Endothelial cell of umbilical vein (primary cell): ENCODE measurements around the gene COG5. TPM values are rescaled to one million over a fixed set of nuclear protein-coding genes. Genes with fewer than 3 reads are reported as not detected.

Experiments
- BruUV-seq: library from RNA; stranded (reverse); fragments of 400-500 nt; replicated peaks from 2 replicates; lab custom pipeline; 2021; lab: Mats Ljungman, UMichigan
- CTCF ChIA-PET: fragments of 300-600, 350-600 bp; sonication (Branson Sonifier 250); formaldehyde crosslinking; loops from one replicate; lab custom pipeline; 2021; ENCODE audit warnings: antibody characterized with exemption, inconsistent platforms; lab: Charles Lee
- POLR2A ChIA-PET: fragments of 300-600, 350-600 bp; sonication (Branson Sonifier 250); formaldehyde crosslinking; loops from one replicate; lab custom pipeline; 2021; ENCODE audit warnings: antibody characterized with exemption, inconsistent platforms; lab: Charles Lee
- DNase-seq: peaks from one replicate; pipeline ENCODE4 v3.0.0-alpha.2; 2011; ENCODE audit warnings: low read depth, low spot score
- FAIRE-seq: peaks from 2 replicates; lab custom pipeline; 2011; peaks lifted over from hg19 to GRCh38; lab: Jason Lieb, UNC
- H2AFZ ChIP-seq: 2 replicates; pipeline ENCODE4 v1.6.0; 2012; ENCODE audit warnings: low read depth, low read length, control low read depth, inconsistent platforms
- H3K27ac ChIP-seq: 2 replicates; pipeline ENCODE4 v1.5.1; 2011; ENCODE audit warnings: low read depth, mild to moderate bottlenecking, control low read depth, low read length, moderate library complexity; ENCODE audit not compliant: insufficient read depth
- H3K27me3 ChIP-seq, 2 experiments: 2 replicates each; pipeline versions ENCODE4 v1.6.0 to v1.6.1; 2011; ENCODE audit warnings: low read length in 2 of 2, mixed read lengths in 1 of 2; ENCODE audit not compliant: control insufficient read depth in 2 of 2, insufficient read depth in 2 of 2
- H3K36me3 ChIP-seq, 2 experiments: 2 replicates in 1 of 2; 3 replicates in 1 of 2; pipeline ENCODE4 v1.5.1; 2011; ENCODE audit warnings: low read length in 2 of 2, mild to moderate bottlenecking in 1 of 2, moderate library complexity in 1 of 2; ENCODE audit not compliant: control insufficient read depth in 2 of 2, insufficient read depth in 2 of 2; ENCODE audit errors: extremely low read depth in 1 of 2
- H3K4me1 ChIP-seq: 3 replicates; pipeline ENCODE4 v1.5.1; 2011; ENCODE audit warnings: mild to moderate bottlenecking, low read length; ENCODE audit not compliant: control insufficient read depth, insufficient read depth; ENCODE audit errors: extremely low read depth
- H3K4me2 ChIP-seq: 2 replicates; pipeline ENCODE4 v1.6.1; 2011; ENCODE audit warnings: low read length, control low read depth, mixed read lengths; ENCODE audit not compliant: insufficient read depth
- H3K4me3 ChIP-seq, 3 experiments: fragments of 200-600 bp in 1 of 3; sonication (generic), shearing (Covaris generic) in 1 of 3; replicated peaks in 1 of 3; 2 replicates each; pipeline ENCODE4 v1.5.1; 2011 to 2016; ENCODE audit warnings: control low read depth in 3 of 3, low read length in 3 of 3, mild to moderate bottlenecking in 2 of 3, inconsistent platforms in 1 of 3, low read depth in 1 of 3, moderate library complexity in 1 of 3; ENCODE audit not compliant: insufficient read depth in 1 of 3
- H3K79me2 ChIP-seq: 2 replicates; pipeline ENCODE4 v1.6.0; 2012; ENCODE audit warnings: low read length, inconsistent platforms; ENCODE audit not compliant: control insufficient read depth, insufficient read depth
- H3K9ac ChIP-seq: replicated peaks from 2 replicates; pipeline ENCODE3; 2011; ENCODE audit warnings: low read length, control low read depth; ENCODE audit not compliant: insufficient read depth; ENCODE audit errors: extremely low read depth
- H3K9me1 ChIP-seq: replicated peaks from 3 replicates; pipeline ENCODE4 v1.6.0; 2011; ENCODE audit warnings: mild to moderate bottlenecking, low read length; ENCODE audit not compliant: control insufficient read depth, insufficient read depth; ENCODE audit errors: extremely low read depth
- H3K9me3 ChIP-seq: replicated peaks from 2 replicates; pipeline ENCODE4 v1.5.1; 2012; ENCODE audit warnings: low read length, inconsistent platforms; ENCODE audit not compliant: control insufficient read depth, insufficient read depth
- H4K20me1 ChIP-seq: replicated peaks from 2 replicates; pipeline ENCODE3; 2011; ENCODE audit warnings: mild to moderate bottlenecking, low read length; ENCODE audit not compliant: control insufficient read depth, insufficient read depth; ENCODE audit errors: extremely low read depth
- CTCF ChIP-seq, 2 donors: IDR thresholded peaks; 1 replicate in 1 of 2; 2 replicates in 1 of 2; pipeline ENCODE4 v1.5.1; 2011; ENCODE audit warnings: low read length in 2 of 2, mild to moderate bottlenecking in 2 of 2, moderate library complexity in 2 of 2, control low read depth in 1 of 2, inconsistent platforms in 1 of 2, low read depth in 1 of 2; ENCODE audit not compliant: insufficient read depth in 1 of 2; ENCODE audit errors: extremely low read depth in 1 of 2
- EZH2 ChIP-seq: IDR thresholded peaks from 2 replicates; pipeline ENCODE4 v1.6.1; 2012; ENCODE audit warnings: borderline replicate concordance, low read depth, mild to moderate bottlenecking, moderate library complexity, low read length, inconsistent platforms; ENCODE audit not compliant: severe bottlenecking
- FOS ChIP-seq: IDR thresholded peaks from 2 replicates; pipeline ENCODE4 v1.6.1; 2011; ENCODE audit warnings: mild to moderate bottlenecking, low read length, moderate library complexity, borderline replicate concordance; ENCODE audit not compliant: insufficient read depth
- GATA2 ChIP-seq: IDR thresholded peaks from 2 replicates; pipeline ENCODE4 v1.7.0; 2011; ENCODE audit warnings: low read depth, mild to moderate bottlenecking, moderate library complexity, mixed read lengths, low read length; ENCODE audit not compliant: insufficient read length, insufficient read depth
- JUN ChIP-seq: IDR thresholded peaks from 2 replicates; pipeline ENCODE4 v1.6.1; 2011; ENCODE audit warnings: borderline replicate concordance, low read depth; ENCODE audit not compliant: insufficient read length, insufficient read depth
- MAX ChIP-seq: IDR thresholded peaks from 2 replicates; pipeline ENCODE4 v1.6.1; 2011; ENCODE audit not compliant: insufficient read depth, insufficient read length
- MYC ChIP-seq: IDR thresholded peaks from one replicate; pipeline ENCODE4 v1.6.1; 2011; ENCODE audit warnings: mild to moderate bottlenecking, low read depth, low read length
- POLR2A ChIP-seq: IDR thresholded peaks from 2 replicates; pipeline ENCODE4 v1.6.1; 2012; ENCODE audit warnings: low read depth, mild to moderate bottlenecking, control low read depth, low read length
- POLR2AphosphoS5 ChIP-seq: IDR thresholded peaks from 2 replicates; pipeline ENCODE4 v1.6.1; 2012; ENCODE audit warnings: low read depth, mild to moderate bottlenecking, control low read depth, low read length, moderate library complexity; ENCODE audit not compliant: insufficient read depth
- dilution Hi-C: fragments of 300-500 bp; cut with MboI; formaldehyde crosslinking; loops from one replicate; pipeline ENCODE4 v1.15.0; 2019; ENCODE audit warnings: low sequenced_read_pairs; ENCODE audit not compliant: extremely low pct_ligation_motif_present
- intact Hi-C: fragments of 100-400 bp; cut with micrococcal nuclease; formaldehyde crosslinking; loops from one replicate; pipeline ENCODE4 v1.10.0; 2022
- polyA plus RNA-seq, 4 experiments: library from polyadenylated mRNA; depleted of rRNA in 3 of 4; stranded (reverse) in 3 of 4; unstranded in 1 of 4; fragments of >200 nt; gene quantifications; 2 replicates each; pipeline versions ENCODE4 v1.2.1 to v1.2.3, GENCODE V29; 2011 to 2012; ENCODE audit warnings: missing spikeins in 1 of 4
- total RNA-seq: library from RNA; stranded (reverse); gene quantifications from 2 replicates; pipeline ENCODE4 v1.2.3, GENCODE V29; 2021

The COG5 gene
- total and polyA plus RNA-seq, 2 donors (not counting 3 experiments of a cell fraction or from before 2014, with no cell fraction given) = 18.8 to 45.3 TPM

DNA sequence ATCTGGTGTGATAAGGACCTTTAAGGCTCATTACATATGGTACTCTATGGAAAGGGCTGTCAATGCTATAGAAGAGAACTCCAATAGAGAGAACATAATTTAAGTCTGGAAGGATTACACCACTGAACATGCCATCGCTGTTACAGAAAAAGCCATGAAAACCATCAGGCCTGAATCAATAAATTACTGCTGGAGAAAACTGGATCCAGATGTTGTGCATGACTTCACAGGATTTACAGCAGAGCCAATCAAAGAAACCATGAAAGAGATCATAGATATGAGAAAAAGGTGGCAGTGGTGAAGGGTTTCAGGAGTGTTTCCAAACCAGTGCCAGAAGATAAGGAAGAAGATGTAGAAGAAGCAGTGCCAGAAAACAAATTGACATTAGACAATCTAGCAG, 112.8 kb downstream of the COG5 start:
- CTCF ChIA-PET = no interaction called here
- no peak overlapping the region for H3K4me3 ChIP-seq

More for the DNA sequence above, 112.8 kb downstream of the COG5 start:
- POLR2A ChIA-PET = no interaction called here
- no peak for FAIRE-seq
- no peaks in the 10 kb centered on the region for H3K9me3 ChIP-seq
- dilution Hi-C loops (no loop called here), intact Hi-C loops (no loop called here)
- H3K27ac ChIP-seq = no peak overlapping the region
- H3K9me1 ChIP-seq = no peaks in the 10 kb centered on the region
- H3K9ac ChIP-seq = no peak overlapping the region
- H3K4me1 ChIP-seq = no peaks in the 10 kb centered on the region
- no peaks in the 10 kb centered on the region for H4K20me1 ChIP-seq
- TF ChIP-seq MYC (no peak), FOS (no peak), CTCF (IDR thresholded peaks at IDR 0.05; ENCODE audit: extremely low read depth in 1 of 2, insufficient read depth in 1 of 2, low read depth in 1 of 2, low read length in 2 of 2) (no peak), POLR2AphosphoS5 (no peak), POLR2A (no peak), JUN (no peak), MAX (no peak), GATA2 (no peak), EZH2 (no peak)
- H2AFZ ChIP-seq = no peak overlapping the region
- no peak for DNase-seq
- no peaks in the 10 kb centered on the region for H3K79me2 ChIP-seq
- H3K36me3 ChIP-seq = no peaks in the 10 kb centered on the region
- H3K4me2 ChIP-seq = no peak overlapping the region
- no TSS peak for BruUV-seq
- H3K27me3 ChIP-seq = no peaks in the 10 kb centered on the region
